Uterus (tissue), 2 donors: ENCODE results near the gene PRKG2.

Experiments
- CTCF ChIP-seq, 4 experiments: fragments of 200-600 bp in 2 of 4; fragments of 450-650 bp in 2 of 4; sonication (generic) in 2 of 4; IDR thresholded peaks; one replicate each; pipeline ENCODE4 v1.5.1; 2016 to 2019; ENCODE audit warnings: antibody characterized with exemption in 4 of 4, mild to moderate bottlenecking in 2 of 4, moderate library complexity in 1 of 4
- POLR2A ChIP-seq, 2 donors: fragments of 450-650 bp; IDR thresholded peaks; one replicate each; pipeline ENCODE4 v1.6.1; 2016; ENCODE audit warnings: antibody characterized with exemption in 2 of 2, mild to moderate bottlenecking in 1 of 2, moderate library complexity in 1 of 2

- TF ChIP-seq POLR2A (IDR thresholded peaks at IDR 0.05) (no peak), CTCF (IDR thresholded peaks at IDR 0.05) (no peak)
Measured at GRCh38 chr4:81164623-81165416, 50.2 kb downstream of the PRKG2 start.
